Measurements from ENCODE around the gene BMPER.

DNA sequence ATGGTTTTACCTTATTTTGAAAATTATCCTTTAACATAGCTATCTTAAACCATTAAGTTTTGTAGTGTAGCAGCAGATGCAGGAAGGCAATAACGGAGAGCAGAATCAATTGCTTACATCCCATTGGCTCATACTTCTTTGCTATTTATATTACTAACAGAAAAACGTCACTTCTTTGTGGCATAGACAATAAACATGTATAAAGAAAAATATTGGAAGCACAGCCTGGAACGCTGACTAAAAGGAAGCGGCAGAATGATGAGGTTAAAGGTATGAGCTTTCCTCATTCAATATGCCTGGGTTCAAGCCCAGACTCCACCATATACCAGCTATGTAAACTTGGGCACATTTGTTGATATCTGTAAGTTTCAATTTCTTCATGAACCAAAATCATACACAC is 24.0 kb upstream of the BMPER start:
- TF ChIP-seq CTCF (IDR thresholded peaks at IDR 0.05), result no peak
- no peak for TF ChIP-seq SMC3 (IDR thresholded peaks at IDR 0.05; ENCODE audit: low read depth, low read length)
- TF ChIP-seq, protein P1, sequence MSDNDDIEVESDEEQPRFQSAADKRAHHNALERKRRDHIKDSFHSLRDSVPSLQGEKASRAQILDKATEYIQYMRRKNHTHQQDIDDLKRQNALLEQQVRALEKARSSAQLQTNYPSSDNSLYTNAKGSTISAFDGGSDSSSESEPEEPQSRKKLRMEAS (IDR thresholded peaks at IDR 0.05; ENCODE audit: low read depth), result no peak
- no peak for TF ChIP-seq TAF1 (IDR thresholded peaks at IDR 0.05; ENCODE audit: borderline replicate concordance, low read depth, low read length)
- no peak for TF ChIP-seq REST (IDR thresholded peaks at IDR 0.05; ENCODE audit: low read depth, low read length)
- no peak for TF ChIP-seq GATA2 (CRISPR knock-in tag; IDR thresholded peaks at IDR 0.05)
